Measurements from ENCODE around the gene RTN4R.

- TF ChIP-seq POLR2A (IDR thresholded peaks at IDR 0.05) (no peak), CTCF (IDR thresholded peaks at IDR 0.05) (no peak)
Measured at GRCh38 chr22:20210473-20211059, 57.6 kb downstream of the RTN4R start.

Data from upper lobe of left lung (tissue), 4 donors.